Inflammatory macrophage treated with lipopolysaccharide for 4 hours (primary cell): ENCODE measurements around the gene MESD.
A peak's percentile ranks its signal among the peaks of the same experiment; 100 is the strongest.

Experiments used
- DNase-seq: peaks from one replicate; pipeline ENCODE4 v3.0.0-alpha.2; 2020

Gene MESD

DNA sequence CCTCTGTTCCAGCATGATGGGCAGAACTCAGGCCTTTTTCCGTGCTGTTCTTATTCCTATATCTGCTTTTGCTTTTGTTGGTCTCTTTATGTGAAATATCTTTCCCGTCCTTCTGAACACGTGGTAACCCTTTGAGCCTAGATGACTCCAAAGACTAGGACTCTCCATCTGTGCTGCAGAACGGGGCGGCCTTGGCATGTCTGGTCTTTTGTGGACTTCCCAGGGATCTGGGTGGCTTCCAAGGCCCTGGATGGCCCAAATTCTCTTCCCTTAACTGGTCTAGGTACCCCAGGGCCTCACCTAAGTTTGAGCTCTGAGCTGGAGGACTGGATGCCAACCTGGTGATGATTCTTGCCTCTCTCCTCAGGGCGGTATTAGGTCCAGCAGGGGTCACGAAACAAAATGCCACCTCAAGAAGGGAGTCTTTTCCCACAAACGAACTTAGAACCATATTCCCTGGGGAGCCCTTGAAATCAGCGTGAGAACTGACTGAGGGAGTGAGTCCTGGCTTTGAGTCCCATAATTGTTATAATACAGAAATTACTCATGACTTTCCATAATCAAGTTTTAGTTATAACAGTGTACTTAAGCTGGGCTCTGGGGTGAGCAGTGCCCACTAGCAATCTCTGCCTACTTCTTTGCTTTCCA lies 25.0 kb upstream of the MESD start:
- DNase-seq, result no peak

- no peak for DNase-seq
These were observed 23.8 kb upstream of the MESD start for GRCh38 chr15:81013396-81013929.

GRCh38 chr15:81012588-81012987 lies 23.0 kb upstream of the MESD start:
- no peak for DNase-seq

GRCh38 chr15:81011593-81011992 lies 22.0 kb upstream of the MESD start:
- DNase-seq, result no peak

DNA sequence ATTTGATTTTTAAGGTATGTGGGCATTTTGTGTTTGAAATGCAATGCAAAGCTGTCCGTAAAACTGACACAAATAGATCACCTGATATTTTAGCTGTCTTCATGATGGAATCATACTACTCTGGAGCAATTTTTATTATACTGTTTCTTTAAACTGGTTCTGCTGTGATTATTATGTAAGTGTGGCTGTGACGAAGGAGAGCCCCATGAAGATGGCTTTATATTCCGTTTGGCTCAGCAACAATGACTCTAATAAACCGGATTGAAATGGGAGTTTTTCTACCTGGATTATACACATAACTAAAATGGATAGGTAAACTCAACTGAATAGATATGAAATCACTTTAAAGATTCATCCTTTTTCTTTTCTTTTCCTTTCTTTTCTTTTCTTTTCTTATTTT lies 20.5 kb upstream of the MESD start:
- no peak for DNase-seq

GRCh38 chr15:81008312-81008711 lies 18.7 kb upstream of the MESD start:
- DNase-seq, result no peak

- no peak for DNase-seq
These were observed 17.9 kb upstream of the MESD start for GRCh38 chr15:81007428-81008064.

DNA sequence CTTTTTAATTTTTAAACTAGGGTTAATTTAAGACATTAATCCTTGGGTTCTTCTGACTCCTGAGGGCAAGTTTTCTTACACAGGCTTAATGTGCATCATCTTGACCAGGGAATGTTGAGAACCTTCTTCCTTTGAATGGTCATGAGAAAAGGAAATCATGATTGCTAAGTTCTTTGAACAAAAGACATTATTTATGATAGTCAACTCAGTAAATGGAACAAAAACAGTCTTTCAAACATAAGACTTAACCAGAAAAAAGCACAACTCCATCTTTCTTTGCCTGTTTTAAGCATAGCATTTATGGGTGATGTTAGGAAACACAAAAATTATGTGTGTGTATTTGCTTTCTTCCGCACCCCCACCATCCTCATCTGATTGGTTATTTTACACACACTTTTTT lies 16.5 kb upstream of the MESD start:
- no peak for DNase-seq

DNA sequence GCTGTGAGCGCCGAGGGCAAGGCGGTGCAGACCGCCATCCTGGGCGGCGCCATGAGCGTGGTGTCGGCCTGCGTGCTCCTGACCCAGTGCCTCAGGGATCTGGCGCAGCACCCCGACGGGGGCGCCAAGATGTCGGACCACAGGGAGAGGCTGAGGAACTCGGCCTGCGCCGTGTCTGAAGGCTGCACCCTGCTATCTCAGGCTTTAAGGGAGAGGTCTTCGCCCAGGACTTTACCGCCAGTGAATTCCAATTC lies 13.4 kb upstream of the MESD start:
- DNase-seq, result no peak

DNA sequence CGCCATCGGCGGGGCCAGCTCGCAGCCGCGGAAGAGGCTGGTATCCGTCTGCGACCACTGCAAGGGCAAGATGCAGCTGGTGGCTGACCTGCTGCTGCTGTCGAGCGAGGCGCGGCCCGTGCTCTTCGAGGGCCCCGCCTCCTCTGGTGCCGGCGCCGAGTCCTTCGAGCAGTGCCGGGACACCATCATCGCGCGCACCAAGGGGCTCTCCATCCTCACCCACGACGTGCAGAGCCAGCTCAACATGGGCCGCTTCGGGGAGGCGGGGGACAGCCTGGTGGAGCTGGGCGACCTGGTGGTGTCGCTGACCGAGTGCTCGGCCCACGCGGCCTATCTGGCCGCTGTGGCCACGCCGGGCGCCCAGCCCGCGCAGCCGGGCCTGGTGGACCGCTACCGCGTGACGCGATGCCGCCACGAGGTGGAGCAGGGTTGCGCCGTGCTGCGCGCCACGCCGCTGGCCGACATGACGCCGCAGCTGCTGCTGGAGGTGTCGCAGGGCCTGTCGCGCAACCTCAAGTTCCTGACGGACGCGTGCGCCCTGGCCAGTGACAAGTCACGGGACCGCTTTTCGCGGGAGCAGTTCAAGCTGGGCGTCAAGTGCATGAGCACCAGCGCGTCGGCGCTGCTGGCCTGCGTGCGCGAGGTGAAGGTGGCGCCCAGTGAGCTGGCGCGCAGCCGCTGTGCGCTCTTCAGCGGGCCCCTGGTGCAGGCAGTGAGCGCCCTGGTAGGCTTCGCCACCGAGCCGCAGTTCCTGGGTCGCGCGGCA lies 12.9 kb upstream of the MESD start:
- DNase-seq, result no peak

GRCh38 chr15:81002009-81002330 lies 12.4 kb upstream of the MESD start:
- no peak for DNase-seq

GRCh38 chr15:81001152-81002008 lies 11.8 kb upstream of the MESD start:
- DNase-seq, result peak; percentile 79

GRCh38 chr15:81000624-81001151 lies 11.1 kb upstream of the MESD start, which contains the start of gene TLNRD1:
TLNRD1 (plus strand) TSS chr15:81000923; CDS start chr15:81002272, 1,349 bp downstream.
- peak; percentile 98 for DNase-seq

DNA sequence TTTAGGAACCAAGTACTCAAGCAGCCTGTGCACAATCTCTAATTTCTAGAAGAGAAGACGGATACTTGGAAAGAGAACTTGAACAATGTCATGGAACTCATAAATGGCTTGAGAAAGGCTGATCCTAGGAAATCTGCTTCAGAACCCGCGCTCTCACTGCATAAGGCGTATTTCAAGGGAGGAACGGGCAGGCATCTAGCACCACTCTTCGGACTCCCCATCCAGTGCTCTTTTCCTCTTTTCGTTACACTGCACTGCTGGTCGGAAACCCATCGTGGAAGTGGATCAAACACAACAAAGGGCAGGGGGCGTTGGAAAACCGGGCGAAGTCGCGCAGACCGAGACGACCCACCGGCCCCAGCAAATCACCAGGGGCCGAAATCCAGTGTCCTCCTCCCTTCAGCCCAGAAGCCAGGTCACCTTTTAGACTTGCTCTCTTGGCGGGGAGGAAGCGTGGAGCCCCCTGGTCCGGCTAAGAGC lies 10.6 kb upstream of the MESD start:
- DNase-seq, result peak; percentile 33

GRCh38 chr15:80999623-81000036 lies 10.0 kb upstream of the MESD start:
- DNase-seq, result peak; percentile 26

- no peak for DNase-seq
These were observed 8.6 kb upstream of the MESD start for GRCh38 chr15:80998251-80998650.

DNA sequence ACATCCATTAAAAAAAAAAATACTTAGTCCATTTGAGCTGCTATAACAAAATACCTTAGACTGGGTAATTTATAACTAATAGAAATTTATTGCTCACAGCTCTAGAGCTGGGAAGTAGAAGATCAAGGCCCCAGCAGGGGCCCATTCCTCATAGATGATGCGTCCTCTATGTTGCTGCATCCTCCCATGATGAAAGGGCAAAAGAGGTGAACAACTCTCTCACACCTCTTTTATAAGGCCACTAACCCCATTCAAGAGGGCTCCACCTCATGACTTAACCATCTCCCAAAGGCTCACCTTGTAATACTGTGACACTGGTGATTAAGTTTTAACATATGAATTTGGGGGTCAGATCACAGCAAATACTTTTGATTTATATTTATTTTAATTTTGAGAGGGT lies 8.1 kb upstream of the MESD start:
- no peak for DNase-seq

- DNase-seq, result peak; percentile 42
These were observed 6.6 kb upstream of the MESD start for GRCh38 chr15:80996247-80996646.

GRCh38 chr15:80992441-80992840 lies 2.8 kb upstream of the MESD start:
- no peak for DNase-seq

DNA sequence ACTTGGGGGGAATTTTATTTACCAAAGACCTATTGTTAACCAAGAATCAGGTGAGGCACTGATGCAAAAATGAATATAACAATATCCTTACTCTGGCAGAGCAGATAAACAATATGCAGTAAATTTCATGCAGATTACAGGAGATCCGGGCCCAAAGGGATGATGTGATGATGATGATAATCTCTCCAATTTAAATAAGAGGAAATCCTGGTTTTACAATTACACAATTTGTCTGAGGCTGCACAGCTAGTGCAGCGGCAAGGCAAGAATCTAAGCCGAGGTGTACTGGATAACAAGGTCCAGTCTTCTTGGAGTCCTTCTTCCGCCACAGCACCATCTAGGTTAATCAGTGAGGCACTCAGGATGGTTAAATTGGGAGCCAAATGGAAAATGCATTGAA lies 2.4 kb upstream of the MESD start:
- peak; percentile 77 for DNase-seq

- DNase-seq, result peak; percentile 90
These were observed 1.8 kb upstream of the MESD start for GRCh38 chr15:80991421-80991820.

DNA sequence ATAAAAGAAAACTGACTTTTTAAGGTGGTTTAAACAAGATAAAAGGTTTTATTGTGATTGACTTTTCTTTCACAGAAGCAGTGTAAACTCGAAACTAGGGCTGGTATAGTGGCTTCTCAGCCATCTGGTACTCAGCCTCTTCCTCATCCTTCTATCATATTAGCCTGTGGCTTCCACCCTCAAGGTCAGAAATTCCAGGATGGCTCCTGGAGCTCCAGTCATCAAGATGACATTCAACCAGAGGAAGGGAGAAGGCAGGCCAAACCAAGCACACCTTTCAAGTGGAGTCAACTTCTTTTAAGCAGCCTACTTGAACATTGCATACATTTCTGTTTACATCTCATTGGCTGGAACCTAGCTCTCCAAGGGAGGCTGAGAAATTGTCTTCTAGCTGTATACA lies 1.3 kb upstream of the MESD start:
- no peak for DNase-seq

- peak; percentile 74 for DNase-seq
These were observed 520 bp downstream of the MESD start for GRCh38 chr15:80989081-80989517.
